Neural progenitor cell (in vitro differentiated cells): ENCODE data around the gene OPN3.

Experiments used
- CTCF ChIP-seq: fragments of 200-600 bp; sonication (generic); IDR thresholded peaks from 2 replicates; pipeline ENCODE4 v1.5.1; 2017; ENCODE audit warnings: antibody characterized with exemption, mild to moderate bottlenecking
- EZH2 ChIP-seq: fragments of 200-600 bp; sonication (generic); IDR thresholded peaks from 2 replicates; pipeline ENCODE4 v1.6.1; 2017; ENCODE audit warnings: antibody characterized with exemption, mild to moderate bottlenecking, moderate library complexity
- EZH2phosphoT487 ChIP-seq: fragments of 200-600 bp; sonication (generic); IDR thresholded peaks from 2 replicates; pipeline ENCODE4 v1.6.1; 2017; ENCODE audit warnings: antibody characterized with exemption

GRCh38 chr1:241631674-241632073, 8.5 kb downstream of the OPN3 start:
- TF ChIP-seq CTCF (no peak), EZH2 (no peak), EZH2phosphoT487 (no peak)
